NCI-H128 (cell line): ENCODE measurements around the gene SLC22A31.
"Not testable (repeated sequence)": the region's sequence is repeated elsewhere in the genome, so short reads cannot be mapped to it uniquely, and the experiment has no call there.

Experiments
- DNase-seq: peaks from one replicate; lab custom pipeline; 2025; ENCODE audit not compliant: unreplicated experiment; lab: John Stamatoyannopoulos, UW

The SLC22A31 gene

GRCh38 chr16:89200124-89200849 lies at the start of gene SLC22A31:
Gene SLC22A31, minus strand, starts transcription at chr16:89200537. Its CDS starts 36 bp downstream, at chr16:89200501.
- no peak for DNase-seq

DNA sequence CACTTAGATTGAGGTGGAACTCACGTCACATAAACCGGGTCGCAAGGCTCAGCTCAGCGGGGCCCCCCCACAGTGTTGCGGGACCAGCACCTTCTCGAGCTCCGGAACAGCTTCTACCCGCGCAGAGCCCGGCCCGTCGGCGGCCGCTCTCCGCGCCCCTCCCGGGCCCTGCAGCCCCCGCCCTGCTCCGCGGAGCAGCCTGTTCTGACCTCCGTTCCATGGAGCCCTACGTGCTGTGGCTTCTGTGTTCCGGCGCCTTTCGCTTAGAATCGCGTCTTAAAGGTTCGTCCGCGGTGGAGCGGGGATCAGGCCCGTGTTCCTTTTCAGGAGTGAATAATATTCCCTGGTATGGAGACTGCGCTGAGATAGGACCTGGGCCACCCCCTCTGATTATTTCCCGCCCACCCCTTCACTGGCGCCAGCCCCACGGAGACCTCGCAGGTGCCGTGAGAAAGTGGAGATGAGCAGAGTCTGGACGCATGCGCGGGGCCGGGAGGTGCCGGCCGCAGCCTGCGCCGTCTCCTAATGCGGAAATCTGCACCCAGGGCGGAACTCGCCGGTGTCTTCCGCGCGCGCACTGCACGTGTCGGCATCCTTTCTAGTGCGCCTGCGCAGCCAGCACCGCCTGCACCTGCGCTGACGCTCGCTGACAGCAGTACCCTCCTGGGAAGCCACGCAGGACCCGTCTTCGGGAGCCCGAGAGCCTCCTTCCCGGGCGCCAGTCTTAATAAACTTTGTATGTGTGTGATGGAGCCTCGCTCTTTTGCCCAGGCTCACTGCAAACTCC lies 48.1 kb upstream of the SLC22A31 start:
- no peak for DNase-seq

- DNase-seq: not testable (repeated sequence)
Measured at GRCh38 chr16:89247734-89248075, 47.4 kb upstream of the SLC22A31 start.

DNA sequence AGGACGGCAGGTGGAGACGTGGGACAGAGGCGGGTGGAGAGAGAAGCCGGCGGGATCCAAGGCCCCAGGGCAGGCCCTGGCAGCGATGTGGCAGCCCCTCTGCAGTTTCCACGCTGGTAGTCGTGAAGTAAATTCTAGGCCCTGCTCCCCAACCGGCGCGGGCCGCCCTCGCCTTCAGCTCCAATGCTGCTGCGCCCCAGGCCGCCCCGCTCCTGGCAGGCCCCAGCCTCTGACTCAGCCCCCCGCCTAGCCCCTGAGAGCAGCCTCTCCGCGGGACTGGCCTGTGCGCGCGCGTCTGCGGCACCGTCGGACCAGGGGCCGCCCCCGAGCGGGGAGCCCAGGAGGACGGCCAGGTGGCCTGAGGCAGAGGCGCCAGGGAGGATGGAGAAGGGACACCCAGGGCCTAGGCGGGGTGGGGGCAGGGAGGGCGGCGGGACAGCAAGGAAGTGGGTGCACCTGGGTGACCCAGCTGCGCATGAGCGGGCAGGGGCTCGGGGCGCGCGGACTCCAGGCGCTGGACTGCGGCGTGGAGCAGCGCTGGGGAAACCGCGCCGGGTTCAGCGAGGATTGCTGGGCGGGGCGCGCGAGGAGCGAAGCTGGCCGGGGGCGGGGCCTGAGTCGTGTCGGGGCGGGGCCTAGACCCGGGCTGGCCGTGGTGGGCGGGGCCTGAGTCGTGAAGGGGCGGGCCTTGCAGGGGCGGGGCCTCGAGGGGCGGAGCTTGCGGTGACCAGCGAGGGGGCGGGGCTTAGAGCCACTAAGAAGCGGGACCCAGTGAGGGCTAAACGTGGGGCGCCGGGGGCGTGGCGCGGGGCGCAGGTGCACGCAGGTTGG lies 46.8 kb upstream of the SLC22A31 start:
- DNase-seq: no peak

- no peak for DNase-seq
Measured at GRCh38 chr16:89246383-89246902, 46.1 kb upstream of the SLC22A31 start.

DNA sequence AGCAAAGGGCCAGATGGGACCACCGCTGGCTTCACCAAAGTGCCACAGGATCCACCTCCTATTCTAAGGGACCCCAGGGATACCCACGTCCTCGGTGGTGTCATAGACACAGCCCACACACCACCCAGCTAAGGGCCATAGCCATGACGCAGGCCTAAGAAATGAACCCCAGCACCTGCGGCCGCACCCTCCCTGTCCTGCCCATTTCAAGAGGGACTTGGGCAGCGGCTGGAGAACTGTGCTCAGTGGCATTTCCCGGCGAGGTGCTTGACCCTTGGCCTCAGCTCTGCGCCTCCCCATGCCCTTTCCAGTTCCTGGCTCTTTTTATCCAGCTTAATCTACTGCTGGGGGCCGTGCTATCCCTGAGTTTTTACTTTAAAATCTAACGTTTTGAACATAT lies 44.4 kb upstream of the SLC22A31 start:
- no peak for DNase-seq

DNA sequence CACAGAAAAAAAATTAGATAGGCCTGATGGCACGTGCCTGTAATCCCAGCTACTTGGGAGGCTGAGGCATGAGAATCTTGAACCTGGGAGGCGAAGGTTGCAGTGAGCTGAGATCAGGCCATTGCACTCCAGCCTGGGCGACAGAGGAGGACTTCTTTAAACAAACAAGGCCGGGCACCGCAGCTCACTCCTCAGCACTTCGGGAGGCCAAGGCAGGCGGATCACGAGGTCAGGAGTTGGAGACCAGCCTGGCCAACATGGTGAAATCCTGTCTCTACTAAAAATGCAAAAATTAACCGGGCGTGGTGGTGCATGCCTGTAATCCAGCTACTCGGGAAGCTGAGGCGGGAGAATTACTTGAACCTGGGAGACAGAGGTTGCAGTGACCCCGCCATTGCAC lies 43.9 kb upstream of the SLC22A31 start:
- DNase-seq: not testable (repeated sequence)

- no peak for DNase-seq
Measured at GRCh38 chr16:89243664-89244063, 43.3 kb upstream of the SLC22A31 start.

DNA sequence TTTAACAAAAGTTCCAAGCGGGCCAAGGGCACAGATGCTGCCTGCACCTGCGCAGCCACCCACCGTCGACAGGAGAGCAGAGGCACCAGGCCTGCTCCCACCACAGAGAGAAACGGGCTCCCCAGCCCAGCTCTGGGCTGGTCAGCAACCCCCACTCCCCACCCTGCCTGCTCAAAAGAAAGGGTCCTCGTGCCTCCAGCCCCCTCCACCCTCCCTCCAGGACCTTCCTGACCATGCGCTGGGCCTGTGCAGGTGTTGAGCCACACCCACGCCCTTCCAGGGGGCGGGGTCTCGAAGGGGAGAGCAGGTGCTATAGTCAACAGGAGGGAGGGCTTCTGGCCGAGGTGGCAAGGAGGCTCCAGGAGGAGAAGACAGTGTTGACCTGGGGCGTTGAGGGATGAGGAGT lies 42.5 kb upstream of the SLC22A31 start:
- DNase-seq: no peak

- no peak for DNase-seq
Measured at GRCh38 chr16:89241187-89242007, 41.1 kb upstream of the SLC22A31 start.

DNA sequence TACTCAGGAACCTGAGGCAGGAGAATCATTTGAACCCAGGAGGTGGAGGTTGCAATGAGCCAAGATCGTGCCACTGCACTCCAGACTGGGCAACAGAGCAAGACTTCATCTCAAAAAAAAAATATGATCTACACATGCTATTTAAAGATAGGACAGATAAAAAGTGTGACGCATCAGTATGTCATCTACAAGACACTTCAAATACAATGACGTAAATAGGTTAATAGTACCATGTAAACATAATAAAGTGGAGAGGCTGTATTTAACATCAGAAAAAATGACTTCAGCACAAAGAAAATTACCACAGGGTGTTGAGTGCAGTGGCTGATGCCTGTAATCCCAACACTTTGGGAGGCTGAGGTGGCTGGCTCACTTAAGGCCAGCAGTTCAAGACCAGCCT lies 37.4 kb upstream of the SLC22A31 start:
- no peak for DNase-seq

DNA sequence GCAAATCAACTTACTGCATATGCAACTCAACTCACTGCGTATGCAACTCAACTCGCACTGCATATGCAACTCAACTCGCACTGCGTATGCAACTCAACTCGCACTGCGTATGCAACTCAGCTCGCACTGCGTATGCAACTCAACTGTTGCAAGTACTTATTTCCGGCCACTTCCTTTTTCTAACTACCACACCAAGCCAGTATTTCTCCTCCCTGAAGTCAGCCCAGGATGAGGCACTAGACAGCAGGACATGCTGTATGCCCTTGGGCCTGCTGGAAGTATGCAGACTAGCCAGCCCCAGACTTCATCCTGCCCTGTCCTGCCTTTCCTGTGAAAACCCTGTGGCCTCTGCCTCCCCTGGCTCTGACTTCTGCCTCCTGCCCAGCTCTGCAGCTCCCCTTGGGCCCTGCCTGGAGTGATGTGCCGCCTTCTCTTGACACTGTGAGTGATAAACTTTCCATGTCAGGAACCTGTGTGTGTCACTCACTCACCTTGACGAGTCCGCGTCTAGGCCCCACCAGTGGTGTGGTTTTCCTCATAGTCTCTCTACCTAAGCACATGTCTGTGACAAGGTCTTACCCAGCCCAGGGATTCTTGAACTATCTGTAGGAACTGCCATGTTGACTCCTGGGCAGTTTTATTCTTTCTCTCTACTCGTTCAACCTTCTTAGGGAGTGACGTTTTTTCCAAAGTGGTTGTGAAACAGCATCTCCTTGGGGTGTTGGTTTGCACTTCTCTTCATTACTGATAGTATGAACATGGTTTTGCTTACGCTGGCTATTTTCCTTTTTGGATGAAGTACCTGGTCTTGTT lies 33.5 kb upstream of the SLC22A31 start:
- no peak for DNase-seq

- DNase-seq: no peak
Measured at GRCh38 chr16:89232107-89232506, 31.8 kb upstream of the SLC22A31 start.

DNA sequence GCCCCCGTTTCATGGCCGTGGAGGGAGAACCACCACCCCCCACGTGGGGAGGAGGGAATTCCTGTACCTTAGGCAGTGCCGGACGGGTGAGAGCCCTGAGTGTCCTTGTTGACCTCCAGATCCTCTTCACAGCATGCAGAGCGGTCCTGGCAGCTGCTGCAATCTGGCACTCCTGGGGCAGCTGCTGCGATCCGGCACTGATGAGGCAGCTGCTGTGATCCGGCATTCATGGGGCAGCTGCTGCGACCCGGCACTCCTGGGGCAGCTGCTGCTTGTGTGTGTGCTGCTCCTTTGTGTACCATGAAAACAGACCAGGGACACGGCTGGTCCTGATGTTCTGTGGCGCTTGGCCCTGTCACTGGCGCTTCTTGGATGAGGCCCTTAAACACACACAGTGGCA lies 29.9 kb upstream of the SLC22A31 start:
- no peak for DNase-seq

- DNase-seq: no peak
Measured at GRCh38 chr16:89224665-89225064, 24.3 kb upstream of the SLC22A31 start.

DNA sequence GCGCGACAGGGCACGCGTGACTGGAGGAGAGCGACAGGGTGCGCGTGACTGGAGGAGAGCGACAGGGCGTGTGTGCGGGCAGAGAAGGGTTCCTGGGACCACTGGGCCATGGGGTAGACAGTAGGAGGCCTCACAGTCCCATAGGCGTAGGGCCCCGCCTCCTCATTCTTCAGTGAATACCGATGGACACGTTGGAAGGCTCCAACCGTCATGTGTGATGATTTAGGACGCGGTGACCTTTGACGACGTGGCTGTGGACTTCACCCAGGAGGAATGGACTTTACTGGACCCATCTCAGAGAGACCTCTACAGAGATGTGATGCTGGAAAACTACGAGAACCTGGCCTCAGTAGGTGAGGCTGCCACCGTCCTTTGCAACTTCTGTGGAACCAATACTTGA lies 22.6 kb upstream of the SLC22A31 start:
- DNase-seq: no peak

GRCh38 chr16:89221604-89222003 lies 21.3 kb upstream of the SLC22A31 start:
- no peak for DNase-seq

DNA sequence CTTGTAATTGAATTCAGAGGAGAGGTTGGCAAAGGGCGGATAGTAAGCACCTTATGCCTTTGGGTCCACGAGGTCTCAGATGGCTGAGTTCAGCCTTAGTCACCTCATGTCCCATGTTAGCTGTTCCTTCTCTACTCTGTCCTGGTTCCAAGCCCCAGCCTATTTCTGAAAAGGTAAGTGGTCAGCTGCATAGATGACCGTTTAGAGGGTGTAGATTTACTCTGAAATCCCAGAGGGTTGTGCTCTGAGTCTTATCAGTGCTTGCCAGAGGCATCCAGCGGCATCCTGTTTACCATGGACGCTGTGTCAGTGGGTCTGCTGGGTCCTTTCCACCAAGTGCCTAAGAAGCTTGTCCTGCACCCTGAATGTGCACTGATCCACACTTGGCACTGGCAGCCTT lies 19.0 kb upstream of the SLC22A31 start:
- DNase-seq: no peak

GRCh38 chr16:89217388-89218191 lies 17.3 kb upstream of the SLC22A31 start, which contains the start of gene ZNF778:
Gene ZNF778, plus strand, starts transcription at chr16:89217703. Its CDS starts 3,425 bp downstream, at chr16:89221128.
- DNase-seq: peak; percentile 15
